ENCODE data around the gene DOCK7.

The DOCK7 gene

DNA sequence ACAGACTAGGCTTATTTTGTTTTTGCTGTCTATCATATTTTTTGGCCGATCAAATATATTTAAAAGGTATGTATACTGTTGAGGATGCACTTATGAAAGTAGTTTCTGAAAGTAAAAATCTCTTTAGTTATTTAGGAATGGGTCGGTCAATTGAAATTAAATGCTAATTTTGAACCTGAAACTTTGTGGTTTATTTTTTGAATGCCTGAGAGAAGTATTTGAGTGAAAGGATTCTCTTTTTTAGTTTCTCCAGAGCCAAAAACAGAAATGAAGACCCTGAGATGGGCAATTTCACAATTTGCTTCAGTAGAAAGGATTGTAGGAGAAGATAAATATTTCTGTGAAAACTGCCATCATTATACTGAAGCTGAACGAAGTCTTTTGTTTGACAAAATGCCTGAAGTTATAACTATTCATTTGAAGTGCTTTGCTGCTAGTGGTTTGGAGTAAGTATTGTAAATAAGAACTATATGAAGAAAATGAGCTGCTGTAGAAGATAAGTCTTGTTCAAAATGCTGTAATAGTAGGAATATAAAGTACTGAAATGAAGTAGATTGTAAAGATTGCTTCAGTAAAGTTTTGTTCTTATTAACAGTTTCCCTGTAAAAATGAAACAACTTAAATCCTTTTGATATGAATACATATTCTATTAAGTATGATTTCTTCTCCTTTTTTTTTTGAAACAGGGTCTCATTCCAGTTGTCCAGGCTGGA lies 239.8 kb downstream of the DOCK7 start:
- Histone ChIP-seq H3K9me3 (no peaks in the 10 kb centered on the region), H3K4me3 (no peak overlapping the region), H3K4me1 (no peaks in the 10 kb centered on the region), H3K27ac (no peak overlapping the region), H3K36me3 (peaks cover 83 to 93% (median 87%) of the 10 kb centered on the region in 3 donors), H3K27me3 (no peaks in the 10 kb centered on the region)
- no peak for DNase-seq
- no peak for TF ChIP-seq CTCF (IDR thresholded peaks at IDR 0.05)
- intact Hi-C loops (cut with DNase I; ENCODE audit: low total_unique reads) = no loop called here

DNA sequence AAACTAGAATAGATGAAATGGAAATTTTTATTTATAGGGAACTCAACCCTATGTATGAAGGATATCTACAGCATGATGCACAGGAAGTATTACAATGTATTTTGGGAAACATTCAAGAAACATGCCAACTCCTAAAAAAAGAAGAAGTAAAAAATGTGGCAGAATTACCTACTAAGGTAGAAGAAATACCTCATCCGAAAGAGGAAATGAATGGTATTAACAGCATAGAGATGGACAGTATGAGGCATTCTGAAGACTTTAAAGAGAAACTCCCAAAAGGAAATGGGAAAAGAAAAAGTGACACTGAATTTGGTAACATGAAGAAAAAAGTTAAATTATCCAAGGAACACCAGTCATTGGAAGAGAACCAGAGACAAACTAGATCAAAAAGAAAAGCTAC lies 243.5 kb downstream of the DOCK7 start:
- Histone ChIP-seq H3K4me3 (no peak overlapping the region), H3K36me3 (peaks cover 70 to 71% (median 70%) of the 10 kb centered on the region in 3 donors), H3K27ac (no peak overlapping the region), H3K4me1 (peaks cover 0 to 15% (median 2%) of the 10 kb centered on the region in 4 donors), H3K9me3 (no peaks in the 10 kb centered on the region), H3K27me3 (no peaks in the 10 kb centered on the region)
- DNase-seq = no peak
- no peak for TF ChIP-seq CTCF (IDR thresholded peaks at IDR 0.05)
- intact Hi-C loops (cut with DNase I; ENCODE audit: low total_unique reads) = no loop called here

- no peak overlapping the region for H3K27ac ChIP-seq
- intact Hi-C loops (cut with DNase I; ENCODE audit: low total_unique reads) = loop anchor here (5.0 kb wide), 1 partner anchor 247 kb away; the partner anchor contains the start of gene DOCK7
- H3K4me1 ChIP-seq = peaks cover 0 to 42% (median 25%) of the 10 kb centered on the region in 4 donors
Measured at GRCh38 chr1:62439652-62440371, 248.4 kb downstream of the DOCK7 start.

GRCh38 chr1:62438163-62438562 lies 250.0 kb downstream of the DOCK7 start:
- no peak for DNase-seq
- intact Hi-C loops (cut with DNase I; ENCODE audit: low total_unique reads) = loop anchor here (5.0 kb wide), 1 partner anchor 249 kb away; the partner anchor contains the start of gene DOCK7
- peaks cover 7 to 19% (median 13%) of the 10 kb centered on the region in 3 donors for H3K36me3 ChIP-seq

More at GRCh38 chr1:62439652-62440371, 248.4 kb downstream of the DOCK7 start:
- no peaks in the 10 kb centered on the region for H3K27me3 ChIP-seq
- no peaks in the 10 kb centered on the region for H3K9me3 ChIP-seq
- H3K4me3 ChIP-seq = no peak overlapping the region
- no peak for DNase-seq
- peaks cover 24 to 27% (median 24%) of the 10 kb centered on the region in 3 donors for H3K36me3 ChIP-seq
- no peak for TF ChIP-seq CTCF (IDR thresholded peaks at IDR 0.05)

More at GRCh38 chr1:62438163-62438562, 250.0 kb downstream of the DOCK7 start:
- peaks cover 0 to 42% (median 25%) of the 10 kb centered on the region in 4 donors for H3K4me1 ChIP-seq
- no peak for TF ChIP-seq CTCF (IDR thresholded peaks at IDR 0.05)
- H3K27me3 ChIP-seq = no peaks in the 10 kb centered on the region
- H3K9me3 ChIP-seq = no peaks in the 10 kb centered on the region
- peak overlapping the region; percentile 95 to 98 for H3K27ac ChIP-seq
- H3K4me3 ChIP-seq = peak overlapping the region; percentile 63 to 92
